H1 (cell line): ENCODE data around the gene MYH11. TPM values are rescaled to one million over a fixed set of nuclear protein-coding genes. Genes with fewer than 3 reads are reported as not detected.

ENCODE experiments used
- CHD1 ChIP-seq: IDR thresholded peaks from 2 replicates; pipeline ENCODE4 v1.6.1; 2012; ENCODE audit warnings: low read depth, low read length, improper control_type of control experiment
- CHD7 ChIP-seq: fragments of 300-600 bp; sonication (generic); IDR thresholded peaks from 2 replicates; pipeline ENCODE4 v1.7.1; 2012; ENCODE audit warnings: low read length, moderate library complexity, mild to moderate bottlenecking, inconsistent platforms; ENCODE audit not compliant: insufficient replicate concordance
- EZH2 ChIP-seq: fragments of 200-600 bp; sonication (generic); IDR thresholded peaks from 2 replicates; pipeline ENCODE4 v1.7.1; 2012; ENCODE audit warnings: low read depth, mild to moderate bottlenecking, moderate library complexity, low read length, inconsistent platforms; ENCODE audit not compliant: severe bottlenecking
- GABPA ChIP-seq: IDR thresholded peaks from 2 replicates; pipeline ENCODE4 v1.6.1; 2011; ENCODE audit warnings: mild to moderate bottlenecking, low read length, moderate library complexity, borderline replicate concordance; ENCODE audit not compliant: insufficient read depth
- polyA plus RNA-seq, 7 experiments: library from polyadenylated mRNA; depleted of rRNA in 3 of 7; stranded (reverse) in 5 of 7; unstranded in 2 of 7; fragments of >200 nt in 5 of 7; fragments of 200-250 nt in 2 of 7; gene quantifications; 1 replicate in 5 of 7; 2 replicates in 1 of 7; 4 replicates in 1 of 7; pipeline versions ENCODE4 v1.2.1 to v1.2.3, GENCODE V29; 2011 to 2013; ENCODE audit warnings: missing spikeins in 2 of 7, mixed read lengths in 2 of 7
- total RNA-seq: library from RNA; stranded (reverse); fragmentation: NEBNext Ultra II Directional; extraction: Animal tissue kit (Norgen Biotek cat#: 25700); gene quantifications from 2 replicates; pipeline ENCODE4 v1.2.1, GENCODE V29; 2021

The MYH11 gene
- total and polyA plus RNA-seq, 2 of the 8 experiments (the other 6 are each of a cell fraction or from before 2014, with no cell fraction given), result 0.11 to 0.78 TPM

DNA sequence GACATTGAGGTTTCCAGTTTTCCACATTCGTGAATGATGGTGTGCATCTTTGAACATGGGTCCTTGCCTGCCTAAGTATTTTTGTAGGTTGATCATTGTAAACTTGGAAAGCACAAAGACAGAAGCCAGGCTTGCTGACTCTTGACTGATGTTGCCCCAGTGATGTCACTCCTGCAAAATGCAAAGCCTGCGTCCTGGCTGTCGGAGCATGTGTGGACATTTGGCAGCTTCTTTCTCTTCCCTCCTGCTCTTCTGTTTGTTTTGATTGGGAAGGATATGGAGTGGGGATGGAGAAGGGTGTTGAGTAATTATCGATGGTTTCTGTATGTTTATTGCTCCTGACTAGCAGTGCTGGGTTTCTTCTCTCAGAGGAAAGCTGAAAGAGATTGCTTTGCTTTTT is 203.6 kb downstream of the MYH11 start (continued):
- no peak for TF ChIP-seq CHD7
- TF ChIP-seq CHD1, result no peak
- TF ChIP-seq EZH2, result no peak
- TF ChIP-seq GABPA, result no peak
